Neural cell (in vitro differentiated cells): Measurements from ENCODE around the gene SPG11. TPM values are rescaled to one million over a fixed set of nuclear protein-coding genes. Genes with fewer than 3 reads are reported as not detected.

Source experiments
- H2AFZ ChIP-seq: fragments of 200-600, 300-800 bp; sonication (generic), shearing (Covaris generic); 2 replicates; pipeline ENCODE4 v1.6.0; 2014; ENCODE audit warnings: low read depth, mild to moderate bottlenecking, antibody characterized with exemption, low read length, moderate library complexity
- H3F3A ChIP-seq: fragments of 200-600 bp; shearing (Covaris generic); 2 replicates; pipeline ENCODE4 v1.6.1; 2016; ENCODE audit warnings: mild to moderate bottlenecking, moderate library complexity, mixed read lengths, antibody characterized with exemption, low read length; ENCODE audit not compliant: insufficient read depth, poor library complexity, severe bottlenecking
- H3K27ac ChIP-seq: fragments of 200-600, 300-800 bp; sonication (generic), shearing (Covaris generic); 2 replicates; pipeline ENCODE4 v1.5.1; 2014; ENCODE audit warnings: mild to moderate bottlenecking, low read length, moderate library complexity
- H3K27me3 ChIP-seq: fragments of 300-800, 200-600 bp; sonication (generic), shearing (Covaris generic); 2 replicates; pipeline ENCODE4 v1.6.0; 2014; ENCODE audit warnings: mild to moderate bottlenecking, low read depth, low read length, moderate library complexity; ENCODE audit not compliant: insufficient read depth
- H3K36me3 ChIP-seq: fragments of 300-800, 200-600 bp; sonication (generic), shearing (Covaris generic); 2 replicates; pipeline ENCODE4 v1.5.1; 2014; ENCODE audit warnings: mild to moderate bottlenecking, antibody characterized with exemption, low read length, moderate library complexity; ENCODE audit not compliant: insufficient read depth
- H3K4me2 ChIP-seq: fragments of 300-800, 200-600 bp; sonication (generic), shearing (Covaris generic); 2 replicates; pipeline ENCODE4 v1.6.0; 2014; ENCODE audit warnings: mild to moderate bottlenecking, low read length
- H3K4me3 ChIP-seq: fragments of 300-800, 200-600 bp; sonication (generic), shearing (Covaris generic); 2 replicates; pipeline ENCODE4 v1.5.1; 2014; ENCODE audit warnings: mild to moderate bottlenecking, low read length, moderate library complexity
- H3K79me2 ChIP-seq: fragments of 200-600 bp; shearing (Covaris generic); replicated peaks from 2 replicates; pipeline ENCODE4 v1.6.0; 2014; ENCODE audit warnings: mild to moderate bottlenecking, low read length, moderate library complexity; ENCODE audit not compliant: insufficient read depth
- H3K9ac ChIP-seq: fragments of 300-800, 200-600 bp; sonication (generic), shearing (Covaris generic); 2 replicates; pipeline ENCODE4 v1.6.1; 2016; ENCODE audit warnings: mild to moderate bottlenecking, low read length, mixed read lengths
- H3K9me2 ChIP-seq: fragments of 200-600 bp; shearing (Covaris generic); 2 replicates; pipeline ENCODE4 v1.6.1; 2016; ENCODE audit warnings: mild to moderate bottlenecking, low read length, mixed read lengths; ENCODE audit not compliant: insufficient read depth
- H3K9me3 ChIP-seq: fragments of 200-600, 300-800 bp; sonication (generic), shearing (Covaris generic); 2 replicates; pipeline ENCODE4 v1.6.1; 2016; ENCODE audit warnings: mild to moderate bottlenecking, mixed run types, low read length, moderate library complexity, mixed read lengths
- H4K20me1 ChIP-seq: fragments of 200-600 bp; shearing (Covaris generic); 2 replicates; pipeline ENCODE4 v1.6.1; 2016; ENCODE audit warnings: mild to moderate bottlenecking, mixed run types; ENCODE audit not compliant: insufficient read depth
- CTCF ChIP-seq: fragments of 450-650 bp; IDR thresholded peaks from 2 replicates; pipeline ENCODE4 v1.5.1; 2014; ENCODE audit warnings: antibody characterized with exemption, mild to moderate bottlenecking, moderate library complexity; ENCODE audit not compliant: poor library complexity, severe bottlenecking
- EP300 ChIP-seq: fragments of 450-650 bp; conservative IDR thresholded peaks from 2 replicates; pipeline ENCODE4 v1.6.1; 2014; ENCODE audit warnings: antibody characterized with exemption, mild to moderate bottlenecking, moderate library complexity; ENCODE audit not compliant: poor library complexity, severe bottlenecking
- EZH2 ChIP-seq: fragments of 200-600, 300-800 bp; shearing (Covaris generic), sonication (generic); IDR thresholded peaks from 2 replicates; pipeline ENCODE4 v1.6.1; 2014; ENCODE audit warnings: antibody characterized with exemption, low read length, borderline replicate concordance, mild to moderate bottlenecking; ENCODE audit not compliant: insufficient read depth, poor library complexity, severe bottlenecking
- MXI1 ChIP-seq: fragments of 450-650 bp; conservative IDR thresholded peaks from 2 replicates; pipeline ENCODE4 v1.6.1; 2014; ENCODE audit warnings: antibody characterized with exemption, mild to moderate bottlenecking; ENCODE audit not compliant: poor library complexity, severe bottlenecking
- POLR2AphosphoS5 ChIP-seq: IDR thresholded peaks from 2 replicates; pipeline ENCODE4 v1.6.1; 2012
- RAD21 ChIP-seq: fragments of 450-650 bp; conservative IDR thresholded peaks from 2 replicates; pipeline ENCODE4 v1.6.1; 2014; ENCODE audit warnings: antibody characterized with exemption, mild to moderate bottlenecking, moderate library complexity
- REST ChIP-seq: IDR thresholded peaks from 2 replicates; pipeline ENCODE4 v1.6.1; 2012; ENCODE audit warnings: borderline replicate concordance
- SMC3 ChIP-seq: fragments of 450-650 bp; conservative IDR thresholded peaks from 2 replicates; pipeline ENCODE4 v1.6.1; 2014; ENCODE audit warnings: antibody characterized with exemption, mild to moderate bottlenecking, moderate library complexity; ENCODE audit not compliant: poor library complexity
- TAF1 ChIP-seq: IDR thresholded peaks from 2 replicates; pipeline ENCODE4 v1.6.1; 2012; ENCODE audit warnings: low read depth
- polyA plus RNA-seq: library from polyadenylated mRNA; depleted of rRNA; stranded (reverse); fragments of >200 nt; gene quantifications from 2 replicates; pipeline ENCODE4 v1.2.3, GENCODE V29; 2014

The SPG11 gene
- polyA plus RNA-seq, 1 donor from 2014 or later = 52.2 TPM

- no peaks in the 10 kb centered on the region for H3K79me2 ChIP-seq
- H3K4me3 ChIP-seq = no peak overlapping the region
- H2AFZ ChIP-seq = no peak overlapping the region
- no peaks in the 10 kb centered on the region for H3K27me3 ChIP-seq
- no peaks in the 10 kb centered on the region for H3F3A ChIP-seq
- no peak overlapping the region for H3K27ac ChIP-seq
- no peak overlapping the region for H3K4me2 ChIP-seq
- H3K9me2 ChIP-seq = no peaks in the 10 kb centered on the region
- peaks cover 6% of the 10 kb centered on the region for H3K36me3 ChIP-seq
- H3K9ac ChIP-seq = no peak overlapping the region
- no peak for TF ChIP-seq CTCF
- TF ChIP-seq SMC3 = no peak
- TF ChIP-seq POLR2AphosphoS5 = no peak
- TF ChIP-seq REST = no peak
- no peak for TF ChIP-seq TAF1
- no peak for TF ChIP-seq MXI1
- no peak for TF ChIP-seq EZH2
- no peak for TF ChIP-seq RAD21
- no peak for TF ChIP-seq EP300
- H4K20me1 ChIP-seq = no peaks in the 10 kb centered on the region
- H3K9me3 ChIP-seq = no peaks in the 10 kb centered on the region
These were observed 136.2 kb downstream of the SPG11 start for GRCh38 chr15:44527241-44527640.

- H3K27ac ChIP-seq = no peak overlapping the region
- no peak overlapping the region for H3K4me3 ChIP-seq
- no peaks in the 10 kb centered on the region for H3K9me3 ChIP-seq
- no peaks in the 10 kb centered on the region for H3F3A ChIP-seq
- H3K79me2 ChIP-seq = no peaks in the 10 kb centered on the region
- H3K9me2 ChIP-seq = no peaks in the 10 kb centered on the region
- H3K27me3 ChIP-seq = no peaks in the 10 kb centered on the region
- no peak overlapping the region for H3K4me2 ChIP-seq
- H3K9ac ChIP-seq = no peak overlapping the region
- TF ChIP-seq RAD21 (no peak), CTCF (no peak), SMC3 (no peak), TAF1 (no peak), POLR2AphosphoS5 (no peak), MXI1 (no peak), EP300 (no peak)
- H4K20me1 ChIP-seq = no peaks in the 10 kb centered on the region
- peaks cover 6% of the 10 kb centered on the region for H3K36me3 ChIP-seq
- no peak overlapping the region for H2AFZ ChIP-seq
These were observed 138.4 kb downstream of the SPG11 start for GRCh38 chr15:44525018-44525417.
